Astrocyte of the spinal cord (primary cell): Measurements from ENCODE around the gene TSPAN11.

ENCODE experiments used
- DNase-seq: peaks from one replicate; pipeline ENCODE4 v3.0.0; 2011; ENCODE audit warnings: low read depth, low spot score
- H3K4me3 ChIP-seq: 2 replicates; pipeline ENCODE4 v1.5.1; 2011; ENCODE audit warnings: low read depth, mild to moderate bottlenecking, low read length, moderate library complexity
- in situ Hi-C: cut with HindIII; loops from 2 replicates; pipeline ENCODE4 v1.10.0; 2017; ENCODE audit warnings: low sequenced_read_pairs
- TF ChIP-seq, protein P1 (sequence below): IDR thresholded peaks from 2 replicates; pipeline ENCODE4 v1.5.1; 2012; ENCODE audit warnings: low read depth, mild to moderate bottlenecking, low read length, inconsistent platforms

TSPAN11 gene

DNA sequence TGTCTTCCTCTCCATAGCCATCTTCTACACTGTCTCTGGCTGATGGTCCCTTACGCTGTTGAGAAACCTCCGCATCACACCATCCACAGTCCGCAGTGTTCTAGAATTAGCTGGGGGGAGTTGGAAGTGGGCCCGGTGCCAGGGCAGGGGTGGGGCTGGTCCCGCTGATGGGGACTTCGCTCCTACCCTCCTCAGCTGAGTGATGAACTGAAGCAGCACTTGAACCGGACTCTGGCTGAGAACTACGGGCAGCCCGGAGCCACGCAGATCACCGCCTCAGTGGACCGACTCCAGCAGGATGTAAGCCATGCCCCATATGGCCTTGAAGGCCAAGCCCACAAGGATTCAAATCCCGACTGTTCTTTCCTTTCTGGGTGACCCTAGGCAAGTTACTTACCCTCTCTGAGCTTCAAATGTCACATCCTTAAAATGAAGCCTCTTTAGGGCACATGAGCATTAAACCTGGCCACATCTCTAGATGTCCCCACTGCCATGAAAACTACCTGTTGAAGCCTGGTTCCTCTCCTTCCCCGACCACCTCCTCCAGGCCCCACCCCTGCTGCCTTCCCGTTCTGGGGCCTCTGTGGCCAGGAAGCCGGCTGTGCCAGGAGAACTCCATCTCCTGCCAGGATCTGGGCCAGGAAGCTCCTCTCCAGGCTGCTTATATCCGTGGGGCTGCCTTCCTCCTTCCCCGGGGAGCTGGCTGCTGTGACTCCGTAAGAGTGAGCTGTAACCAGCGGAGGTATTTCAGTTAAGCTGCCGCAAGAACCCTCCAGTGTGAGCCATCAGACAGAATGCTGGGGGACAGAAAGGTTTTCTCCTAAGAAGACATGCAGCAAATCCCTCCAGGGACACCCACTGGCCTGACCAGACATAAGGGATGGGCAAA is 53.1 kb downstream of the TSPAN11 start:
- TF ChIP-seq, protein P1, sequence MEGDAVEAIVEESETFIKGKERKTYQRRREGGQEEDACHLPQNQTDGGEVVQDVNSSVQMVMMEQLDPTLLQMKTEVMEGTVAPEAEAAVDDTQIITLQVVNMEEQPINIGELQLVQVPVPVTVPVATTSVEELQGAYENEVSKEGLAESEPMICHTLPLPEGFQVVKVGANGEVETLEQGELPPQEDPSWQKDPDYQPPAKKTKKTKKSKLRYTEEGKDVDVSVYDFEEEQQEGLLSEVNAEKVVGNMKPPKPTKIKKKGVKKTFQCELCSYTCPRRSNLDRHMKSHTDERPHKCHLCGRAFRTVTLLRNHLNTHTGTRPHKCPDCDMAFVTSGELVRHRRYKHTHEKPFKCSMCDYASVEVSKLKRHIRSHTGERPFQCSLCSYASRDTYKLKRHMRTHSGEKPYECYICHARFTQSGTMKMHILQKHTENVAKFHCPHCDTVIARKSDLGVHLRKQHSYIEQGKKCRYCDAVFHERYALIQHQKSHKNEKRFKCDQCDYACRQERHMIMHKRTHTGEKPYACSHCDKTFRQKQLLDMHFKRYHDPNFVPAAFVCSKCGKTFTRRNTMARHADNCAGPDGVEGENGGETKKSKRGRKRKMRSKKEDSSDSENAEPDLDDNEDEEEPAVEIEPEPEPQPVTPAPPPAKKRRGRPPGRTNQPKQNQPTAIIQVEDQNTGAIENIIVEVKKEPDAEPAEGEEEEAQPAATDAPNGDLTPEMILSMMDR, result no peak
- no peak for DNase-seq
- in situ Hi-C loops, result no loop called here
- H3K4me3 ChIP-seq, result no peak overlapping the region

DNA sequence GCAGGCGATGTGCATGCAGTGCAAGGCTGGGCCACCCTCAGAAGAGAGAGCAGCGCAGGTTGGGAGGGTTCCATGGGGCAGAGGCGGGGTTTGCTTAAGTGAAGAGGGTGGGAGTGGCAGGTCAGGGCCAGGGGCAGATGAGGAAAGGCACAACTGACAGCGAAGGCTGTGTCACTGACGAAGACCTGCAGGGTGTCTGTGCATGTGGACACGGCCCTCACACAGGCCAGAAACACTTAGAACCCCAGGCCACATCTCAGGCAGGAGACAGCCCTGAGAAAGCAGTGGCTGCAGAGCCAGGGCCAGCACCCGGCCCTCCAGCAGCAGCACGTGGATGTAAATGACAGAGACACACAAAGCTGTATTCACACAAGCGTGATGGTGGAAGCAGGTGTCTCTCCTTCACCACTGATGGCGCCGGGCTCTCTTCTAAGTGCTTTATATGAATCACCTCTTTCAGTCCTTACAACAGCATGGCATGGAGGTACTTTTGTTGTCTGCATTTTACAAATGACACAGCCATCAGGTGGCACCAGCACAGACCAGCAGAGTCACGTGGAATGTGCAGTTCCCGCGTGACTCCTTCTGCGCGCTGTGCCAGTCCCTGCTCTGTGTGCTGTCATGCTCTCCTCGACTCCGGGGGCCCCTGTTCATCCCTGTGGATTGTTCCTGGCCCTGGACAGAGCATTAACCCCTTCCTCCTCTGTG is 54.6 kb downstream of the TSPAN11 start:
- TF ChIP-seq, protein P1, result no peak
- no peak overlapping the region for H3K4me3 ChIP-seq
- no peak for DNase-seq
- in situ Hi-C loops, result no loop called here

DNA sequence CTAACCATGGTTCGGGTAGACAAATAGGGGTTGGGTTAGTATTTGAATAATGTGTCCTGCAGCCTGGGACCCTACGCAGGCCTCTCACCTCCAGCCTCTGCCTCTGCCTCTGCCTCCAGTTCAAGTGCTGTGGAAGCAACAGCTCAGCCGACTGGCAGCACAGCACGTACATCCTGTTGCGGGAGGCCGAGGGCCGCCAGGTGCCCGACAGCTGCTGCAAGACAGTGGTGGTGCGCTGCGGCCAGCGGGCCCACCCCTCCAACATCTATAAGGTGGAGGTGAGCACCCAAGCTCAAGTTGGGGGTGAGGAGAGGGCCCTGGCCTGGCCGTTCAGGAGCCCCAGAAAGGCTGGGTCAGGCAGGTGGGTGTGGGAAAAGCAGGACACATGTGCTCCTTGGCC is 55.9 kb downstream of the TSPAN11 start:
- TF ChIP-seq, protein P1, result no peak
- H3K4me3 ChIP-seq, result no peak overlapping the region
- in situ Hi-C loops, result no loop called here
- DNase-seq, result no peak

DNA sequence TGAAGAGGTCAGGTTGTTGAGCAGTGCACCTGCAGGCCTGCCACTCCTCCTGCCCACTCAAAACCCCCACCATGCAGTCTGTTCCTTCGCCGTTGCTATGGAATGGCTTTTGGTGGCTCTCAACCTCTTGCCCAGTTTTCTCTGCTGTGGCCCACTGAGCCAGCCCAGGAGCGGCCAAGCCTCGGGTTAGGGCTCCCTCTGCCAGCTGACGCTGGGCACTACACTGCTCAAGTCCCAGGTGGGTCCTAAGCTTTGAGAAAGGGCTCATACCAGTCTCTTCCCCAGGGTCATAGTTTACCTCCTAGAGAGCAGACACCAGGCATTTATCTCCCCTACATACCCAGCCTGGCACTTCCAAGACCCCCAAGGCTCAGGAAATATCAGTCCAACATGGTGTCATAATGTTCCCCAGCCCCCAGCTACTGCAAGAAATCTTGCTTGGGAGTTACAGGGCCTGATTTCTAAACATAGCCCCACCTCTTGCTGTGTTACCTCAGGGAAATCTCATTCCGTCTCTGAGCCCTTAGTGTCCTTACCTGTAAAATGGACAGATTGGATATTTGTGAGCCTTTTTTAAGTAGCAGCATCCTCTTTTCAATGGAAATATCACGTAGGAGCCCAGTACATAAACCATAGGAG is 59.4 kb downstream of the TSPAN11 start:
- DNase-seq, result peak; percentile 61
- TF ChIP-seq, protein P1, result peak; percentile 96
- in situ Hi-C loops, result no loop called here
- no peak overlapping the region for H3K4me3 ChIP-seq

DNA sequence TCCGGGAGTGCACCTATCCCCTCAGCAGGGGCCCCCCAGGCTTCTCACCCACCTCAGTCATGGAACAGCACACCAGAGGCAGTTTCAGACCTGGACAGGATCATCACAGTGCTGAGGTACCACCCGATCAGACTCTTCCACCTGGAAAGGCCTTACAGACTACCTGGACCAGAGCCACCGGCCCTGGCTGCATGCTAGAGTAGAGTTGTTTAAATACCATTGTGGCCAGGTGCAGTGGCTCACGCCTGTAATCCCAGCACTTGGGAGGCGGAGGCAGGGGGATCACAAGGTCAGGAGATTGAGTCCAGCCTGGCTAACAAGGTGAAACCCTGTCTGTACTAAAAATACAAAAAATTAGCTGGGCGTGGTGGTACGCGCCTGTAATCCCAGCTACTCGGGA is 61.5 kb downstream of the TSPAN11 start:
- no peak for DNase-seq
- H3K4me3 ChIP-seq, result no peak overlapping the region
- in situ Hi-C loops, result no loop called here
- TF ChIP-seq, protein P1, result no peak

DNA sequence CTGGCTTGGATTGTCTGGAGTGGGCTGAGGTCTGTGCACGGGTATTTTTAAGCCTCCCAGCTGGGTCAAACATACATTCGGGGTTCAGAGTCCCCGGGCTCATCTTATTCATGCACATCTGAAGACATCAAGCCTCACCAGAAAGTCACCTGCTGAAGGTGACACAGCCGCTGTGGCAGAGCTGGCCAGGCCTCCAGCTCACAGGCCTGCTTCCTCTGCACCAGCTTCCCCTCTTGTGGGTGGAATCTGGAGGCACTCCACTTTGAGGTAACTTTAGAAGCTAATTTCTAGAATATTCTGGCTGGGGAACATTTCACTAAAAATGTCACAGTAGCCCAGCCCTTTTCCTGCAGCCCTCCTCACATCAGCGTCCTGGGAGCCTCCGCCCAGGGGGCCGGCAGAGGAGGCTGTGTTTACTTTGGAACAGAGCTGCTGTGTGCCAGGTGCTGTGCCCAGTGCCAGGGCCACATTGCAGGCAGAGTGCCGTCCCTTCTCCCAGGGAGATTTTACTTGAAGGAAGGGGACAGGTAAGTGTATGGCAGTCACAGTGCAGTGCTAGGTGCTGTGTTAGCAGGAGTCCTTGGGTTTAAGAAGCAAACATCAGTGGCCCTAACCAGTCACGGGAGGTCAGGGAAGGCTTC is 62.2 kb downstream of the TSPAN11 start:
- in situ Hi-C loops, result no loop called here
- no peak for DNase-seq
- no peak overlapping the region for H3K4me3 ChIP-seq
- TF ChIP-seq, protein P1, result no peak
